ENCODE measurements around the gene ACTA1. TPM values are rescaled to one million over a fixed set of nuclear protein-coding genes. Genes with fewer than 3 reads are reported as not detected.

The ACTA1 gene
- total RNA-seq, 1 experiment from 2014 or later: not detected

DNA sequence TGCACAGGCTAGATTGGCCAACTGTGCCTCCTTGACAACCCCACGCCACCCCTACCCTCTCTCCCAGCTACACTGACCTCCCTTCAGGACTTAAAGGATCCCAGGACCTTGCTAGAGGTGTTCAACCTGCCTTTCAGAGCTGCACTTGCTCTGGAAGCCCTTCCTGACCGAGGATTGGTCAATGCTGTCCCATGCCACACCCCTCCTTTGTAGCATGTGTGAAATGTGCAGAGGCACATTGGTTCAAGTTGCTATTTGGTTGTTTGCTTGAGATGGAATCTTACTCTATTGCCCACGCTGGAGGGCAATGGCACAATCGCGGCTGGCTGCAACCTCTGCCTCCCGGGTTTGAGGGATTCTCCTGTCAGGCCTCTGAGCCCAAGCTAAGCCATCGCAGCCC lies 21.8 kb downstream of the ACTA1 start:
- CTCF ChIA-PET: no interaction called here

DNA sequence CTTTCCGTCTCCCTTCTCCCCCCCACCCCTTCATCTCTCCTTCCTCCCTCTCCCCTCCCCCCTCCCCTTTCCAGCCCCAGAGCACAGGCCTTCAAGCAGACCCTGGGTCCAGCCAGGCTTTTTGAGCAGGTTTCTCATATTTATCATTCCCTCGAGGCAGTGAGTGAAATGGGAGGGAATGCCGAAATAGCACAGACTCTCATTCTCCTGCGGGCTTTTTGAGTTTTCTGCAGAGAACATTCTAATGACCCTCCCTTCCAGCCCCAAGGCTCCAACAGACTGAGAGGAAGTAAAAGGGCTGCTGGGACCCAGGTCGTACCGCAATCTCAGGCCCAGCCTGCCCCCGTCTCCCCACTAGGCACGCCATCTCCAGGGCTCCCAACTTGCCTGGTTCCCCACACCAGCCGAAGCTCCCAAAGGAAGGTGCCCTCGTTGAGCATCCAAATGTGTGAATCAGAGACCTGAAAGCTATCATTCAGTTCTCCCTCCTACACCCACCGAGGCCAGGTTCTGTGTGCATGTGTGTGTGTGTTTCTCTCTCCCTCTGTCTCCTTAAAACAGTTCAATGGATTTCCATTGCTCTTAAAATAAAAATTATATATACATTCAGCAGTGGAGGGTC lies 22.3 kb downstream of the ACTA1 start:
- intact Hi-C loops (cut with micrococcal nuclease; ENCODE audit: unreplicated experiment): loop anchor here (1.0 kb wide), 1 partner anchor 36 kb away; no protein-coding TSS in a partner anchor
- ChIA-PET POLR2A (ENCODE audit: low non-redundant PET) (no interaction called here), CTCF (interaction anchor here (0.5 kb wide), 1 partner anchor 32 kb away, joined by 18 read pairs; no protein-coding TSS in a partner anchor)
- no peak for TF ChIP-seq EZH2 (IDR thresholded peaks at IDR 0.05; ENCODE audit: borderline replicate concordance, low read depth, low read length, poor library complexity, severe bottlenecking)
- TF ChIP-seq, protein P1, sequence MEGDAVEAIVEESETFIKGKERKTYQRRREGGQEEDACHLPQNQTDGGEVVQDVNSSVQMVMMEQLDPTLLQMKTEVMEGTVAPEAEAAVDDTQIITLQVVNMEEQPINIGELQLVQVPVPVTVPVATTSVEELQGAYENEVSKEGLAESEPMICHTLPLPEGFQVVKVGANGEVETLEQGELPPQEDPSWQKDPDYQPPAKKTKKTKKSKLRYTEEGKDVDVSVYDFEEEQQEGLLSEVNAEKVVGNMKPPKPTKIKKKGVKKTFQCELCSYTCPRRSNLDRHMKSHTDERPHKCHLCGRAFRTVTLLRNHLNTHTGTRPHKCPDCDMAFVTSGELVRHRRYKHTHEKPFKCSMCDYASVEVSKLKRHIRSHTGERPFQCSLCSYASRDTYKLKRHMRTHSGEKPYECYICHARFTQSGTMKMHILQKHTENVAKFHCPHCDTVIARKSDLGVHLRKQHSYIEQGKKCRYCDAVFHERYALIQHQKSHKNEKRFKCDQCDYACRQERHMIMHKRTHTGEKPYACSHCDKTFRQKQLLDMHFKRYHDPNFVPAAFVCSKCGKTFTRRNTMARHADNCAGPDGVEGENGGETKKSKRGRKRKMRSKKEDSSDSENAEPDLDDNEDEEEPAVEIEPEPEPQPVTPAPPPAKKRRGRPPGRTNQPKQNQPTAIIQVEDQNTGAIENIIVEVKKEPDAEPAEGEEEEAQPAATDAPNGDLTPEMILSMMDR (conservative IDR thresholded peaks at IDR 0.05; ENCODE audit: low read depth, low read length): no peak
- Histone ChIP-seq H3K27me3 (replicated peaks; ENCODE audit: insufficient read depth, low read depth, low read length, poor library complexity) (no peaks in the 10 kb centered on the region), H3K27ac (ENCODE audit: low read depth, low read length, poor library complexity, severe bottlenecking) (no peak overlapping the region), H3K4me1 (ENCODE audit: insufficient read depth, low read length, poor library complexity, severe bottlenecking) (peaks cover 10% of the 10 kb centered on the region), H3K4me3 (ENCODE audit: low read depth, low read length, poor library complexity, severe bottlenecking) (no peak overlapping the region), H3K36me3 (ENCODE audit: insufficient read depth, low read length, poor library complexity, severe bottlenecking) (no peaks in the 10 kb centered on the region), H3K9me3 (ENCODE audit: low read depth, low read length, poor library complexity, severe bottlenecking) (no peaks in the 10 kb centered on the region)
- no peak for DNase-seq (ENCODE audit: low spot score)
- BruUV-seq (replicated peaks): no TSS peak

More for the DNA sequence above, 21.8 kb downstream of the ACTA1 start:
- TF ChIP-seq EZH2 (IDR thresholded peaks at IDR 0.05; ENCODE audit: borderline replicate concordance, low read depth, low read length, poor library complexity, severe bottlenecking): no peak
- TF ChIP-seq, protein P1 (conservative IDR thresholded peaks at IDR 0.05; ENCODE audit: low read depth, low read length): no peak
- no peak for DNase-seq (ENCODE audit: low spot score)
- H3K27me3 ChIP-seq (replicated peaks; ENCODE audit: insufficient read depth, low read depth, low read length, poor library complexity): no peaks in the 10 kb centered on the region
- H3K4me3 ChIP-seq (ENCODE audit: low read depth, low read length, poor library complexity, severe bottlenecking): no peak overlapping the region
- peaks cover 10% of the 10 kb centered on the region for H3K4me1 ChIP-seq (ENCODE audit: insufficient read depth, low read length, poor library complexity, severe bottlenecking)
- POLR2A ChIA-PET (ENCODE audit: low non-redundant PET): no interaction called here
- H3K27ac ChIP-seq (ENCODE audit: low read depth, low read length, poor library complexity, severe bottlenecking): no peak overlapping the region
- no peaks in the 10 kb centered on the region for H3K36me3 ChIP-seq (ENCODE audit: insufficient read depth, low read length, poor library complexity, severe bottlenecking)
- intact Hi-C loops (cut with micrococcal nuclease; ENCODE audit: unreplicated experiment): no loop called here
- BruUV-seq (replicated peaks): no TSS peak
- no peaks in the 10 kb centered on the region for H3K9me3 ChIP-seq (ENCODE audit: low read depth, low read length, poor library complexity, severe bottlenecking)

DNA sequence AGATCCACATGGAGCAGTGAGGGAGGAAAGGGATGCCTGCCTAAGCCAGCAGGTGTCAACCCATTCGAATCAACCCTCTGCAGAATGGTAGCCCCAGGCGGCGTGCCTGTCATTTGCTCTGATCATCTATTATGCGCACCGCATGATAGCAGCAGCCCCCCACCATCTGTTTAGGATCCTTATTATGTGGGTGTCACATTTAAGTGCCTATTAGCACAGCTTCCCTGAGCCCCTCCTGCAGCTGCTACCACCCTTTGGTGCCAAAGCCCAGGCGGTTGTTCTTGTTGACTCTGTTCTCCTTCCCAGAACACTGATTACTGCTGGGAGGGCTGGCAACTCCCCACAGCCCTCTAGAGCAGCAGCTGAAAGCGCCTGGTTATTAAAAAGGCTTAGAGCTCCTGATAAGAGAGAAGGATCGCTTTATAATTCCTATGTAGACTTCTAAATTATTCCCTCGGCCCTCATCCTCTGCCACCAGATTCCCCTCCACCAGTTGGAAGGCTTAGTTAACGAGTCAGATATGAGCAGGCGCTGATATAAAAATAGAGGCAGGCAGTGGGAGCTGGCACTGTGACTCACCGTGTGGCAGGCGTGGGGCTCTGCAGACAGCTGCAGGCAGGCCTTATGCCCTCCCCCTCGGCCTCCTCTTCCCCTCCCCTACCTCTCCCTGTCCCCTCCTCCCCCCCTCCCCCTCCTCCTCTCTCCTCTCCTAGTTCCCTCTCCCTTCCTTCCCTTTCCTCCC lies 23.0 kb downstream of the ACTA1 start:
- CTCF ChIA-PET: interaction anchor here (0.5 to 0.6 kb wide), 3 partner anchors 33 to 1231 kb away, joined by 3 to 18 read pairs (median 3); no protein-coding TSS in a partner anchor
- Histone ChIP-seq H3K27me3 (replicated peaks; ENCODE audit: insufficient read depth, low read depth, low read length, poor library complexity) (no peaks in the 10 kb centered on the region), H3K27ac (ENCODE audit: low read depth, low read length, poor library complexity, severe bottlenecking) (no peak overlapping the region), H3K4me3 (ENCODE audit: low read depth, low read length, poor library complexity, severe bottlenecking) (no peak overlapping the region), H3K9me3 (ENCODE audit: low read depth, low read length, poor library complexity, severe bottlenecking) (no peaks in the 10 kb centered on the region), H3K36me3 (ENCODE audit: insufficient read depth, low read length, poor library complexity, severe bottlenecking) (no peaks in the 10 kb centered on the region), H3K4me1 (ENCODE audit: insufficient read depth, low read length, poor library complexity, severe bottlenecking) (peaks cover 10% of the 10 kb centered on the region)
- no peak for TF ChIP-seq EZH2 (IDR thresholded peaks at IDR 0.05; ENCODE audit: borderline replicate concordance, low read depth, low read length, poor library complexity, severe bottlenecking)
- TF ChIP-seq, protein P1 (conservative IDR thresholded peaks at IDR 0.05; ENCODE audit: low read depth, low read length): no peak
- BruUV-seq (replicated peaks): no TSS peak
- POLR2A ChIA-PET (ENCODE audit: low non-redundant PET): no interaction called here
- intact Hi-C loops (cut with micrococcal nuclease; ENCODE audit: unreplicated experiment): loop anchor here (1.0 kb wide), 1 partner anchor 36 kb away; no protein-coding TSS in a partner anchor
- peak; percentile 67 for DNase-seq (ENCODE audit: low spot score)

Data from A673 (cell line).